ENCODE measurements around the gene ITIH1. TPM values are rescaled to one million over a fixed set of nuclear protein-coding genes. Genes with fewer than 3 reads are reported as not detected.

Gene ITIH1
- total RNA-seq, 1 donor from 2014 or later, result not detected

DNA sequence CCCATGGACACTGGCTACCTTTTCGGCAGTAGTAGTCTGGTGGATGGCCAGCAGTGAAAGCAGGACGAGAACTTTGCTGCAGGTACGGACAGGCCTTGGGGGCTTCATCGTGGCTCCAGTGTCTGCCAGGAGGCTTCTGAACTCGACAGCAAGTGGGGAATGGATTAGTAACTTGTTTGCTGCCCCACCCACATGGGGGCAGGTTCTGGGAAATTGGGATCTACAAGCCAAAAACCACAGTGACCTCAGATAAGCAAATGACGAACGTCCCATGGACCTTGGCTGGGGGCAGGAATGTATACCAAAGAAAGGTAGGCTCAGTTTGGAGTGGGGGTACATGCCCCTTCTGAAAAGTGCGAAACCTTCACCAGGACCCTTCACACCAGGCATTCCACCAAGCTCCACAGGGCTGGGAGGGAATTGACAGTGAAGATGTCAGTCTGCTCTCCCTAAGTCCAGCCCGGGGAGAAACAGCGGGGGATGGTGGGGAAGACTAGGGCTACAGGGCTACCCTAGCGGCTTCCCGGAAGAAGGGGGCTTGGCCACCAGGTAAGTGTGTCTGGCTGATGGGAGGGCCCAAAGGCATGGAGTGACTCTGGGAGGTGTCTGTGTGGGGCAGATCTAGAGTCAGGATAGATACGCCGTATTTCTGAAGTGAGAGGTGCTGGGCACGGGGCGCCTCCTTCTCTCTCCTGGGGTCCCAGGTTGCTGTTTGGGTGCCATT, 53.3 kb downstream of the ITIH1 start, which contains the start of gene ITIH4:
TSS of gene ITIH4 (minus strand) at position 138 of the 724 bp plus-strand sequence. CDS start at position 108, 30 bp downstream.
- Mint-ChIP-seq H3K9me3 (no peaks in the 10 kb centered on the region), H3K4me3 (no peak within 1 kb of the TSS), H3K27ac (ENCODE audit: unreplicated experiment) (peak within 1 kb of the TSS; percentile 14), H3K27me3 (ENCODE audit: low read depth) (no peaks in the 10 kb centered on the region), H3K4me1 (peaks cover 20% of the 10 kb centered on the region), H3K36me3 (ENCODE audit: low read depth) (no peaks in the 10 kb centered on the region)
- TF ChIP-seq, protein P1, sequence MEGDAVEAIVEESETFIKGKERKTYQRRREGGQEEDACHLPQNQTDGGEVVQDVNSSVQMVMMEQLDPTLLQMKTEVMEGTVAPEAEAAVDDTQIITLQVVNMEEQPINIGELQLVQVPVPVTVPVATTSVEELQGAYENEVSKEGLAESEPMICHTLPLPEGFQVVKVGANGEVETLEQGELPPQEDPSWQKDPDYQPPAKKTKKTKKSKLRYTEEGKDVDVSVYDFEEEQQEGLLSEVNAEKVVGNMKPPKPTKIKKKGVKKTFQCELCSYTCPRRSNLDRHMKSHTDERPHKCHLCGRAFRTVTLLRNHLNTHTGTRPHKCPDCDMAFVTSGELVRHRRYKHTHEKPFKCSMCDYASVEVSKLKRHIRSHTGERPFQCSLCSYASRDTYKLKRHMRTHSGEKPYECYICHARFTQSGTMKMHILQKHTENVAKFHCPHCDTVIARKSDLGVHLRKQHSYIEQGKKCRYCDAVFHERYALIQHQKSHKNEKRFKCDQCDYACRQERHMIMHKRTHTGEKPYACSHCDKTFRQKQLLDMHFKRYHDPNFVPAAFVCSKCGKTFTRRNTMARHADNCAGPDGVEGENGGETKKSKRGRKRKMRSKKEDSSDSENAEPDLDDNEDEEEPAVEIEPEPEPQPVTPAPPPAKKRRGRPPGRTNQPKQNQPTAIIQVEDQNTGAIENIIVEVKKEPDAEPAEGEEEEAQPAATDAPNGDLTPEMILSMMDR (conservative IDR thresholded peaks at IDR 0.05), result no peak
- DNase-seq (ENCODE audit: low read depth, low spot score), result no peak

DNA sequence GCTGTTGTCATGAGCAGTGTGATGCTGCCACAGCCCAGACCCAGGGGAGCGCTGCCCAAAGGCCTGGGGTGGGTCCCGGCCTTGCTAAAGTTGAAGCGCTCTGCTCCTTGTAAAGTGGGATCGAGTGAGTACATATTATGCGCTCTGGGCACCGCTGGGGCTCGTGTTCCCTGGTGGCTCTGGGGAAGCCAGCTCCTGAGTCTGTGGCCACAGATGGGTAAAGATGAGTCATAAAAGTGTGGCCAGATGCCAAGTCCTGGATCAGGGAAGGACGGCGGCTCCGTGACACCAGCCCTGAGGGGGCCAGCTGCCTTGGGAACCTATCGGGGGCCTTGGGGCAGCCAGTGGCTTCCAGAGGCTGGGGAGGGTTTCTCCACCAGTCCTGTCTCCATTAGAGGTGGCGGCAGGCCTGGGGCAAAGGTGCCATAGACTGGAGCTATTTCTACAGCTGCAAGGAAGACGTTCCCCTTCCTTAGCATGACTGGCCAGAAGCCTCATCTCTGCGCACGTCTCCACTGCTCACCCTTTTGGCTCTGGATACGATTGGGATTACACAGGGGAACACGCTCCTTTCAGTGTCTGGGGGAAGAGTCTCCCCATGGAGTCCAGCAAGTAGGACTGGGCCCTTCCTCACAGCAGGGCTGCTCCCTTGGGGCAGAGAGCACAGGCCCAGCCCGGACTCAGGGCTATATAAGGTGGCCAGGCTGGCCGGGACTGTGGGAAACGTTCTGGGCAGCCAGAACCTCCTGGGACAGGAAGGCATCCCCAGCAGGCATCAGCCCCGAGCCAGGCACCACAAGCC, 54.3 kb downstream of the ITIH1 start:
- H3K36me3 Mint-ChIP-seq (ENCODE audit: low read depth), result no peaks in the 10 kb centered on the region
- H3K27ac Mint-ChIP-seq (ENCODE audit: unreplicated experiment), result peak overlapping the region; percentile 43

DNA sequence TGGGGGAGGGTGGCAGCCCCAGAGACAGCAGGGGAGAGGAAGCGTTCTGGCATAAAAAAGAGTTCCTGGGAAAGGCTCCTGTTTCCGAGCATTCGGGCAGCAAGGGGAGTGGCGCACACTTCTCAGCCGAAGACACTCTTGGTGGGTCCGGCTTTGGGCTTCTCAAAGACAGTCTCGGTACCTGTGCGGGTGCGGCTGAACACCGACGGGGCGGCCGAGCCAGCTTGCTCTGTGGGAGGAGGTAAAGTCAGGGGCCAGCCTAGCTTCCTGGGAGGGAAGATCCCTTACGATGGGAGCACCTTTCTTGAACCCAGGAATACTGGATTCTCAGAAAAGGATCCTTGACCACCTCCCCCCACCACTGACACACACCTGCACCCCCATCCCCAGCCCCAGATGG, 55.8 kb downstream of the ITIH1 start:
- no peak for DNase-seq (ENCODE audit: low read depth, low spot score)
- no peak overlapping the region for H3K27ac Mint-ChIP-seq (ENCODE audit: unreplicated experiment)
- TF ChIP-seq, protein P1 (conservative IDR thresholded peaks at IDR 0.05), result no peak

More for the DNA sequence above, 54.3 kb downstream of the ITIH1 start:
- no peak for DNase-seq (ENCODE audit: low read depth, low spot score)
- TF ChIP-seq, protein P1 (conservative IDR thresholded peaks at IDR 0.05), result no peak
- Mint-ChIP-seq H3K27me3 (ENCODE audit: low read depth) (no peaks in the 10 kb centered on the region), H3K9me3 (no peaks in the 10 kb centered on the region), H3K4me1 (peaks cover 25% of the 10 kb centered on the region), H3K4me3 (no peak overlapping the region)

DNA sequence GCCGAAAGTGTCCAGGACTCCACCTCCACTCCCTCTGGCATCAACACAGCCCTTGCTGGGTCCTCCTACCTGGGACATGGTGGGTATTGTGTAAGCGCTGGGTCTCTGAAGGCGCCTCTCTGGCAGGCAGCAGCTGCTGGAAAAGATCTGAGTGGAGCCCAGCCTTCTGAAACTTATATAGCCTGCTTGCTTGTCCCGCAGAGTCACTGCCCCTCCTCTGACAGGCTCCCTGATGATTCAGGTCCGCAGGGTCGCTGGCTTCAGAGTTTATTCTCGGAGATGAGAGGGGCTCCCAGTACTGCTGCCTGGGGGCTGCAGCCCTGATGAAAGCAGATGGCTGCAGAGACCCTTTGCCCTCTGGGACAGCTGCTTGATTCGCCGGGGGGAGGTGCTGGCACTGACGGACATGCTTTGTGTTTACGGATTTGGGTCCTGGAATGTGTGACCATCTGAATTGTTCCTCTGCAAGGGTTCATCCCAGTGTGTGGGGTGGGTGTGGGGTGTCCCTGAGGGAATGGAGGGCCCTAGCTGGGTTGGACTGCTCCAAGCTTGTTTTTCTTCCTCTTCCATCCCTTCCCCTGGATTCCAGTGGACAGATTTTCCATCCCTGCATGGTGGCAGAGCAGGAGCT, 57.6 kb downstream of the ITIH1 start, which contains the start of gene MUSTN1:
TSS of gene MUSTN1 (minus strand) at position 149 of the 631 bp plus-strand sequence. CDS start at position 78, 71 bp downstream.
- Mint-ChIP-seq H3K36me3 (ENCODE audit: low read depth) (no peaks in the 10 kb centered on the region), H3K4me1 (peaks cover 34% of the 10 kb centered on the region), H3K27me3 (ENCODE audit: low read depth) (no peaks in the 10 kb centered on the region), H3K4me3 (peak within 1 kb of the TSS; percentile 64), H3K27ac (ENCODE audit: unreplicated experiment) (peak within 1 kb of the TSS; percentile 91), H3K9me3 (no peaks in the 10 kb centered on the region)
- TF ChIP-seq, protein P1 (conservative IDR thresholded peaks at IDR 0.05), result no peak
- DNase-seq (ENCODE audit: low read depth, low spot score), result peak; percentile 37

More for the DNA sequence above, 55.8 kb downstream of the ITIH1 start:
- no peak overlapping the region for H3K4me3 Mint-ChIP-seq
- no peaks in the 10 kb centered on the region for H3K36me3 Mint-ChIP-seq (ENCODE audit: low read depth)
- peaks cover 27% of the 10 kb centered on the region for H3K4me1 Mint-ChIP-seq
- H3K27me3 Mint-ChIP-seq (ENCODE audit: low read depth), result no peaks in the 10 kb centered on the region
- H3K9me3 Mint-ChIP-seq, result no peaks in the 10 kb centered on the region

DNA sequence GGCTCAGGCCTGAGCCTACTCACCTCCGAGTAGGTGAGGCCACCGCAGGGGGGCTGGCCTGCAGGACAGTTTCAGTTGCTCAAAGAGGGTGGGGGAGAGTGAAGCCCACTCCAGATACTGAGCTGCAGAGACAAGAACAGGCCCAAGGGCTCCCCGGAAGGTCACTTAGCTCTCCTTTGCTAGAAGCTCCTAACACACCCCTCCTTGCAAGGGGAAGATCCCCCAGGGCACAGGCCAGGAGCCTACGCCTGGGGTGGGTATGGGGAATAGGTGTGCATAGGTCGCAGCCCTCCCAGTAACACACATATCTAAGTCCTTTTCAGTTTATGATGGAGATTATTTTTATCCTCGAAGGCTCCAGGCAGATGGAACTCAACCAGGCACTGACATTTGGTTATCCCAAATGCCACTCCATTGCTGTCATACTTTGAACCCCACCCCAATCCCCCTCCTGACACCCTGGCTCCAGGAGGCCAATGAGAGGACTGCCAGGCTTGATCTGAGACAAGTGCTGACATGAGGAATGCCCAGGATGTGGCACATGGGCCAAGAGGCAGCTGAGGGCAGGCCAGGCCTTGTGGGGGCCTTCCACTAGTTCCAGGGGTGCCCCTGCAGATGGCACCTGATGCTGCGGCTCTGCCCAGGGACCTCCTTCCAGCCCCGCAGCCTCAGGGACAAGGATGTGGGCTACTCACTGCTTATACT, 58.5 kb downstream of the ITIH1 start:
- peaks cover under 1% of the 10 kb centered on the region for H3K36me3 Mint-ChIP-seq (ENCODE audit: low read depth)
- H3K27me3 Mint-ChIP-seq (ENCODE audit: low read depth), result no peaks in the 10 kb centered on the region
- no peak overlapping the region for H3K27ac Mint-ChIP-seq (ENCODE audit: unreplicated experiment)
- H3K4me1 Mint-ChIP-seq, result peaks cover 41% of the 10 kb centered on the region
- H3K9me3 Mint-ChIP-seq, result no peaks in the 10 kb centered on the region
- no peak overlapping the region for H3K4me3 Mint-ChIP-seq
- TF ChIP-seq, protein P1 (conservative IDR thresholded peaks at IDR 0.05), result no peak
- no peak for DNase-seq (ENCODE audit: low read depth, low spot score)

Data from neural crest cell (in vitro differentiated cells).